Measurements from ENCODE around the gene LIMCH1. TPM values are rescaled to one million over a fixed set of nuclear protein-coding genes. Genes with fewer than 3 reads are reported as not detected.

LIMCH1 gene
- total RNA-seq, 2 experiments from 2014 or later: not detected

DNA sequence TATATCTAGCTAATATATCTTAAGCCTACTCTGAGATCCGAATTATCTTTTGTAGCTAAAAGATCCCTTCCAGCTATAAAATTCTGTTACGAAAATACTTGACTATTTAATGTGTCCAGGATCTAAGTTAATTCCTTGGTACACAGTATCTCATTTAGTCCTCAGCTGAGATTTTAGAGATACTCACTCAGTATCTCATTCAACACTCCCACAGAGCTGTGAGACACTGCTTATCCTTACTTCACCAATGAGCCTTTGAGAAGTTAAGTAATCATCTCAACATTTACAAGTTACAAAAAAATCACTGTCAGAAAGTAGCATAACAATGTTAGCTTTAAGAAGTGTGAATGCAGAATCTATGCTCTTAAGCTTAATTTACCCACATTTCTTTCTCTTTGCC, 76.6 kb downstream of the LIMCH1 start:
- Mint-ChIP-seq H3K27ac (no peak overlapping the region), H3K9me3 (ENCODE audit: low read depth) (no peaks in the 10 kb centered on the region), H3K36me3 (ENCODE audit: low read depth) (no peaks in the 10 kb centered on the region), H3K4me1 (no peaks in the 10 kb centered on the region), H3K27me3 (peaks cover 7% of the 10 kb centered on the region), H3K4me3 (no peak overlapping the region)
- intact Hi-C loops (cut with DNase I, micrococcal nuclease): no loop called here
- no peak for ATAC-seq
- ChIA-PET POLR2A (no interaction called here), CTCF (interaction anchor here (0.6 to 1.0 kb wide), 2 partner anchors 49 to 271 kb away, joined by 3 read pairs; no protein-coding TSS in a partner anchor)
- no peak for DNase-seq

DNA sequence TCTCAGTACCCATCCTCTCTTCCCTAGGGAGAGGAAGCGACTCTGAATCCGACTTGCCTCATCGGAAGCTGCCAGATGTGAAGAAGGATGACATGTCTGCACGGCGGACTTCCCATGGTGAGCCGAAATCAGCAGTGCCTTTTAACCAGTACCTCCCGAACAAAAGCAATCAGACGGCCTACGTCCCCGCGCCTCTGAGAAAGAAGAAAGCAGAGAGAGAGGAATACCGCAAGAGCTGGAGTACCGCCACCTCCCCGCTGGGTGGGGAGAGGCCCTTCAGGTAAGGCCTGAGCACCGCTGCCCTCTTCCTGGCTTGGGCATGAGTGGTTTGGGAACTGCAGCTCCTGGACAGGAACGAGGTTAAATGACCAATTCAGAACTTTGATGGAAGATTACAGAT, 81.2 kb downstream of the LIMCH1 start:
- POLR2A ChIA-PET: no interaction called here
- DNase-seq (no peak), ATAC-seq (no peak)
- Mint-ChIP-seq H3K9me3 (ENCODE audit: low read depth) (no peaks in the 10 kb centered on the region), H3K27me3 (peaks cover 5% of the 10 kb centered on the region), H3K27ac (no peak overlapping the region), H3K4me1 (no peaks in the 10 kb centered on the region), H3K36me3 (ENCODE audit: low read depth) (no peaks in the 10 kb centered on the region), H3K4me3 (no peak overlapping the region)
- intact Hi-C loops (cut with DNase I, micrococcal nuclease): no loop called here
- CTCF ChIA-PET: no interaction called here

DNA sequence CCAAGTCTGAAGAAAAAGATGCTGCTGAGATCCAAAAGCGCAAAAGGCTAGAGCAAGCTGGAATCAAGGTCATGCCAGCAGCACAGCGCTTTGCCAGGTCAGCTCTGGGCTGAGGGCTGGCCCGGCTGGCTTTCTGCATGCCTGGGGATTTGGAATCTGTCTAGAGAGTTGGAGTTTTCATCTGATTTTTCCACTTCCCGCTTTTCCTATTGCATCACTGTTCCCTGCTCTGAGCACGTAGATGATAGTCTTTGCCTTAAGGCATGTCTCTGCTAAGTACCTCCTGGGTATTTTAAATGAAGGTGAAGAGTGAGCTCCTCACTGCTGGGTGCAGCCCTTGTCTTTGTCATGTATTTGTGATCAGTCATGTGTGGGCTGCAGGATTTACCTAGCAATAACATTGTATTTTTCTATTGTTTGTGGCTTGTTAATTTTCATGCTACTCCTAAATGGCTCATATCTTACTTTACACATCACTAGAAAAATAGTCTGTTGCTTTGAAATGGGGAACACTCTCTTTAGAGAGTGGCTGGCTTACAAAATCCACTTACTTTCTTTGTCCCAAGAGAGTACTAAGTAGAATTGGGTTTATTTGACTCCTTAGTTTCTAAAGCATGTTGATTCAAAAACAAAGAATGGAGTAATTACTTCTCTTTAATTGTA, 82.8 kb downstream of the LIMCH1 start:
- H3K36me3 Mint-ChIP-seq (ENCODE audit: low read depth): no peaks in the 10 kb centered on the region
- POLR2A ChIA-PET: no interaction called here
- H3K27me3 Mint-ChIP-seq: peaks cover 5% of the 10 kb centered on the region
- H3K4me3 Mint-ChIP-seq: no peak overlapping the region
- intact Hi-C loops (cut with DNase I, micrococcal nuclease): no loop called here
- H3K9me3 Mint-ChIP-seq (ENCODE audit: low read depth): no peaks in the 10 kb centered on the region
- H3K4me1 Mint-ChIP-seq: no peaks in the 10 kb centered on the region
- no peak overlapping the region for H3K27ac Mint-ChIP-seq
- no peak for ATAC-seq
- CTCF ChIA-PET: no interaction called here
- no peak for DNase-seq

DNA sequence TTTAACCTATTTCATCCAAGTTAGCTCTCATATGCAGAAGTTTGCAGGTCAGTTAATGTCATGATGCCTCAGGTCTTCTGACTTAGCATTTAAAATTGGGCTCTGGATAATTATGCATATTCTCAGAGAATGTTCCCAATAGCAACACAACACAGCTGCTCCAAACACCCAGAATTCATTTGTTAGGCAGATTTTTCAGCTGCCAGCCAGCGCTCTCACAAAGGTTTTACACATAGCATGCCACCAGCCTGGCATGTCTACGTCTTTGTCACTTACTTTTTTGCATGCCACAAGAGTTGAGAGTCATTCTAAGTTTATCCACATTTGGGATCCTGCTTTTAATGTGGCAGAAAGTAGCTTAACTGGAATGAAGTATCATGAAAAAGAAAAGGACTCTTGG, 84.8 kb downstream of the LIMCH1 start:
- Mint-ChIP-seq H3K4me3 (no peak overlapping the region), H3K36me3 (ENCODE audit: low read depth) (no peaks in the 10 kb centered on the region), H3K4me1 (no peaks in the 10 kb centered on the region), H3K9me3 (ENCODE audit: low read depth) (no peaks in the 10 kb centered on the region), H3K27ac (no peak overlapping the region), H3K27me3 (peaks cover 2% of the 10 kb centered on the region)
- ChIA-PET CTCF (interaction anchor here (0.6 to 0.8 kb wide), 2 partner anchors 14 to 485 kb away, joined by 3 to 4 read pairs; no protein-coding TSS in a partner anchor), POLR2A (no interaction called here)
- DNase-seq (no peak), ATAC-seq (no peak)
- intact Hi-C loops (cut with DNase I, micrococcal nuclease): no loop called here

DNA sequence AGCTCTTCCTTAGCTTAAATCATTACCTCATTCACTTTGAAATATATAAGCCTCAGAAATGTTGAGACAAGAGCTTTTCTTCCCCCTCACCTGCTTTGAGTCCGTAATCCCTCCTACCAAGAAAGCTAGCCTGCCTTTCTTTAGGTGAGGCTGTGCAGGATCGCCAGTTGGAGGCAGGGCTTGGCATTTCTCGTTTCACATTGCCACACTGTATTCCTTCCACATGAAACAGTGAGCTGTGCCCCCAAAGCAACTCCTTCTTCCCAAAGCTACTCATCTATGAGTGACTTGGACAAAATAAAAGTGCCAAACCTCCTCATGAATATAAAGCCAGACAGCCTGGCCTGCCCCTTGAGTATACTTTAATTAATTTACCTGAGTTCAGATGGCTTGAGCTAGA, 86.8 kb downstream of the LIMCH1 start:
- DNase-seq: no peak
- POLR2A ChIA-PET: no interaction called here
- Mint-ChIP-seq H3K4me1 (no peaks in the 10 kb centered on the region), H3K36me3 (ENCODE audit: low read depth) (no peaks in the 10 kb centered on the region), H3K9me3 (ENCODE audit: low read depth) (no peaks in the 10 kb centered on the region), H3K4me3 (no peak overlapping the region), H3K27ac (no peak overlapping the region), H3K27me3 (peaks cover 2% of the 10 kb centered on the region)
- CTCF ChIA-PET: interaction anchor here (0.6 kb wide), 1 partner anchor 123 kb away, joined by 3 read pairs; no protein-coding TSS in a partner anchor
- intact Hi-C loops (cut with DNase I, micrococcal nuclease): no loop called here
- ATAC-seq: no peak

DNA sequence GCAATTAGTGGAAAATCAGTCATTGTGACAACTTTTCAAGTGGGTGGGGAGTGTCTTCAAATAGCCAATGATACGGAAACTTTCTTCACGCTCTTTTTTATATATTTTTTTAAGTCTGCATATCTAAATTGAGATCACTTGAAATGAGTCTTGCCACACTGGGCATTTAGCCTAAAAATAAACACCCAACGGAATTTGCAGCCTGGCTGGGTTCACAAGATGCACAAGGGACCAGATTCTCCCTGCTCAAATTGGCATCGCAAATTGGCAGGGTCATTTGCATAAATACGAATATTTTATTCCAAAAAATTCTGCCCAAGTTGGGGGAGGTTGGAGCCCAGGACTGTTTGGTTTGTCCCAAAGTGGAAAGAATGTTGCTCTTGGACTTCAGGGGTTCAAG, 87.6 kb downstream of the LIMCH1 start:
- CTCF ChIA-PET: no interaction called here
- H3K4me1 Mint-ChIP-seq: no peaks in the 10 kb centered on the region
- H3K4me3 Mint-ChIP-seq: no peak overlapping the region
- H3K36me3 Mint-ChIP-seq (ENCODE audit: low read depth): no peaks in the 10 kb centered on the region
- ATAC-seq: no peak
- no peaks in the 10 kb centered on the region for H3K9me3 Mint-ChIP-seq (ENCODE audit: low read depth)
- POLR2A ChIA-PET: no interaction called here
- H3K27ac Mint-ChIP-seq: no peak overlapping the region
- intact Hi-C loops (cut with DNase I, micrococcal nuclease): no loop called here
- no peak for DNase-seq
- H3K27me3 Mint-ChIP-seq: peaks cover 2% of the 10 kb centered on the region

DNA sequence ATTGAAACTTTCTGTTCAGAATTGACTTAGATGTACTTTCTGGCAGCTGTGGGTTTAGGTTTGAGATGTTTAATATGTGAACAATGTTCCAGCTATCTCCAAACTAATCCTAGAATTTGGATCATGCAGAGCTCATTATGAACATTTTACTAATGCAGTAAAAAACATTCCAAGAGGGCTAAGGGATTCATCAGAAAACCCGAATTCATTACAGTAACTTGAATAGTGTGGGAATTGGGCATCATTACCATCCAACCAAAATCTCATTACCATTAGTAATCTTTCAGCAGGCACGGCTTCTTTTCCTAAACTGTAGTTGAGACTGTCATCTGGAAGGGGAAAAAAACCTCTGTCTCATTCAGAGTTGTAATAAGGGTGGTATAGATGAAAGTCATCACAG, 91.0 kb downstream of the LIMCH1 start:
- DNase-seq (no peak), ATAC-seq (no peak)
- intact Hi-C loops (cut with DNase I, micrococcal nuclease): no loop called here
- CTCF ChIA-PET: interaction anchor here (0.6 kb wide), 1 partner anchor 707 kb away, joined by 4 read pairs; no protein-coding TSS in a partner anchor
- no peaks in the 10 kb centered on the region for H3K27me3 Mint-ChIP-seq
- H3K4me1 Mint-ChIP-seq: no peaks in the 10 kb centered on the region
- H3K9me3 Mint-ChIP-seq (ENCODE audit: low read depth): no peaks in the 10 kb centered on the region
- POLR2A ChIA-PET: no interaction called here
- no peaks in the 10 kb centered on the region for H3K36me3 Mint-ChIP-seq (ENCODE audit: low read depth)
- no peak overlapping the region for H3K4me3 Mint-ChIP-seq
- H3K27ac Mint-ChIP-seq: no peak overlapping the region

DNA sequence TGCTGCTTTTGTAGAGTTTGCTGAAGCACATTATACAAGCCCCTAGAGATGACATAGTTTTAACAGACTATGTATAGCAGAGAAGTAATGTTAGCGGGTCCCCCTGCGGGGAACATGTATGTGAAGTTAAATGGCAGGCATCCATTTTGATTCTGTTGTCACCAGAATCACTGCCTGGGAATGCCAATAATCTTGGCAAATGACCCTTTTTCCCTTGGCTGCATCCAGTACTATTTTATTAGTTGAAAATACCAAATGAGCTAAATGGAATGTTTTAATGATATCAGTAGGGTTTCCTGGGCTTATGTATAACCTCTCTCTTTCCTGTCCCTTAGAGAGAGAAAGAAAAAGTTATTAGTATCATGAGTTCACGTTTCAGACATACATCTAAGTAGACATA, 93.6 kb downstream of the LIMCH1 start:
- no peak for ATAC-seq
- H3K27me3 Mint-ChIP-seq: no peaks in the 10 kb centered on the region
- no peak for DNase-seq
- ChIA-PET CTCF (interaction anchor here (0.7 kb wide), 1 partner anchor 1447 kb away, joined by 4 read pairs; no protein-coding TSS in a partner anchor), POLR2A (no interaction called here)
- no peaks in the 10 kb centered on the region for H3K36me3 Mint-ChIP-seq (ENCODE audit: low read depth)
- H3K9me3 Mint-ChIP-seq (ENCODE audit: low read depth): no peaks in the 10 kb centered on the region
- intact Hi-C loops (cut with DNase I, micrococcal nuclease): no loop called here
- H3K4me1 Mint-ChIP-seq: no peaks in the 10 kb centered on the region
- H3K27ac Mint-ChIP-seq: no peak overlapping the region
- H3K4me3 Mint-ChIP-seq: no peak overlapping the region

DNA sequence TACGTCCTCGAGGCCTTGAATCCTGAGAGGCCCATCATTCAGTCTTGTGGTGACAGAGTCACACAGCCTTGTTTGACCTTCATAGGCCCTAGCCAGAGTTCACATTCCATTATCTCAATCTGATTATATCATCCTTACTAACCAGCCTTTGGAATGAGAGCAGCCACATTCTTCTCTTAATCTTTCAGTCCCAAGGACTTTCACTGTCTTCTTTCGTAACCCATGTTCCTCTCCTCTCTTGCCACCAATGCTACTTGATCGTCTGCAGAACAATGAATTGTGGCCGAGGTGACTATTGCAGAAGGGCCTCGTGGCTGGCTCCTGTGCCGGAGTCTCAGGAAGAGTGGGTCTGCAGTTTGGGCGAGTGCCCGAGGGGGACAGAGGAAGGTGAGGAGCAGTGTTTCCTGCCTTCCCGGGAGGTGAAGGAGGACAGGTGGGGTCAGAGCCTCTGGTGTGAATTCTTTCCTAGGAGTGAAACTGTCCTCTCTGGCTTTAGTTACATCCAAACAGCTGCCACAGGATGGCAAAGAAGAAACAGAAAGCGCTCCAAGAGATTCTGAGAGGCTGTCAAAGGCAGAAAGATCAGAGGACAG, 94.6 kb downstream of the LIMCH1 start:
- ATAC-seq (no peak), DNase-seq (no peak)
- Mint-ChIP-seq H3K27me3 (peaks cover 2% of the 10 kb centered on the region), H3K4me3 (no peak overlapping the region), H3K36me3 (ENCODE audit: low read depth) (no peaks in the 10 kb centered on the region), H3K4me1 (no peaks in the 10 kb centered on the region), H3K9me3 (ENCODE audit: low read depth) (no peaks in the 10 kb centered on the region), H3K27ac (no peak overlapping the region)
- intact Hi-C loops (cut with DNase I, micrococcal nuclease): no loop called here
- CTCF ChIA-PET: interaction anchor here (0.7 kb wide), 1 partner anchor 508 kb away, joined by 3 read pairs; no protein-coding TSS in a partner anchor
- POLR2A ChIA-PET: no interaction called here

DNA sequence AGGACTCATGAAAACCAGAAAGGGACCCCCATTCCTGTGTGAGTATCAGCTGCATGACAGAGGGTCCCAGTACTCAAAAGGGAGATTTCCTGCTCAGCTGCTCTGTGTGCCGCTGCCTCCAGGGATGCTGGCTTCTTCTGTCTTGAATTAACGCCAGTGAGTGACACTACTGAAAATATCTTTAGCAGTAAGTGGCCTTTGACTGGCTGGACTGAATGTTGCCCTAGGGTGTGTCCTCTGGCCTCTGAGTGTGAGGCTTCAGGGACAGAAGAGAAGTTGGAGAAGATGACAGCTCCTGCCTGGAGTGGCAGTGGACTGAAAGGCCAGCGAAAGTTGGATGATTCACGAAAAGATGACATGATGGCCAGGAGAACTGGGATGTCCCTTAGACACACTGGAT, 95.4 kb downstream of the LIMCH1 start:
- no peak for DNase-seq
- intact Hi-C loops (cut with DNase I, micrococcal nuclease): no loop called here
- no peaks in the 10 kb centered on the region for H3K36me3 Mint-ChIP-seq (ENCODE audit: low read depth)
- no peak for ATAC-seq
- no peak overlapping the region for H3K4me3 Mint-ChIP-seq
- POLR2A ChIA-PET: no interaction called here
- H3K4me1 Mint-ChIP-seq: no peaks in the 10 kb centered on the region
- H3K27ac Mint-ChIP-seq: no peak overlapping the region
- CTCF ChIA-PET: interaction anchor here (1.1 kb wide), 1 partner anchor 54 kb away, joined by 4 read pairs; no protein-coding TSS in a partner anchor
- peaks cover 2% of the 10 kb centered on the region for H3K27me3 Mint-ChIP-seq
- H3K9me3 Mint-ChIP-seq (ENCODE audit: low read depth): no peaks in the 10 kb centered on the region

DNA sequence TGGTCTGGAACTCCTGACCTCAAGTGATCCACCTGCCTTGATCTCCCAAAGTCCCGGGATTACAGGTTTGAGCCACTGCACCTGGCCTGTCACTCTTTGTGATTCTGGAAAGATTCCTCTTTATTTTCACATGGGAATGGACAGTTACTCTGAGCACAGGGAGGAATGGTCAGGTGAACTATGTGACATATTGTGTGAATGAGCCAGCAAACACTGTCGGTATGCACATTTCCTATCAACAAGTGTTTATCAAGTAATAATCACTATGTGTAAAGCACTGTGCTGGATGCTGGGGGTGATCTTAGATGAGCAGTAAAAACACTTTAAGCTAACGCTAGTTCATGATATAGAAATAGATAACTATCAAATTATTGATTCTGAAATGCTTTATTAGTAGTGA, 97.5 kb downstream of the LIMCH1 start:
- CTCF ChIA-PET: interaction anchor here (1.2 kb wide), 1 partner anchor 8 kb away, joined by 3 read pairs; no protein-coding TSS in a partner anchor
- Mint-ChIP-seq H3K4me3 (no peak overlapping the region), H3K27ac (no peak overlapping the region), H3K9me3 (ENCODE audit: low read depth) (no peaks in the 10 kb centered on the region), H3K4me1 (no peaks in the 10 kb centered on the region), H3K27me3 (peaks cover 2% of the 10 kb centered on the region), H3K36me3 (ENCODE audit: low read depth) (no peaks in the 10 kb centered on the region)
- ATAC-seq (no peak), DNase-seq (no peak)
- intact Hi-C loops (cut with DNase I, micrococcal nuclease): no loop called here
- POLR2A ChIA-PET: no interaction called here

DNA sequence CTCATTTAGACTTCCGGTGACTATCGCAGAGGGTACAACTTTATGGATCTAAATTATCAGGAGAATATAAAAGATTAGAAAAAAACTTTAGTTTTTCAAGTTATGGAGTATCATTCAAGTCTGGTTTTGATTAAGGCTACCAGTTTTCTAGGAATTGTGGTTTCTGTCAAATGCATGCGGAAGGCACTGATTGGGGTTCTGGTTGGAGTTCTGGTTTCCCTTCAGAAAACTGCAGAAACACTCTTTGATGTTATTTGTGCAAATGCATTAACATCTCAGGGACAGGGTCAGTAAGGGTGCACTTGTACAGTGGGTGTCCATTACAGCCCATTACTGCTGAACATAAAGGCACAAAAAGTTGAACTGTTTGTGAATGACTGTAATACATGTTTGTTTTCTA, 100.2 kb downstream of the LIMCH1 start:
- intact Hi-C loops (cut with DNase I, micrococcal nuclease): no loop called here
- Mint-ChIP-seq H3K9me3 (ENCODE audit: low read depth) (no peaks in the 10 kb centered on the region), H3K27me3 (peaks cover 7% of the 10 kb centered on the region), H3K4me1 (no peaks in the 10 kb centered on the region), H3K36me3 (ENCODE audit: low read depth) (no peaks in the 10 kb centered on the region), H3K27ac (no peak overlapping the region), H3K4me3 (no peak overlapping the region)
- ChIA-PET CTCF (no interaction called here), POLR2A (no interaction called here)
- ATAC-seq: no peak
- no peak for DNase-seq
